IMR-90 (cell line): ENCODE measurements around the gene LTF. TPM values are rescaled to one million over a fixed set of nuclear protein-coding genes. Genes with fewer than 3 reads are reported as not detected.

ENCODE experiments used
- ATAC-seq: fragments of 200-7000 bp; cut with Tn5 transposase; 2 replicates; pipeline ENCODE4 v1.9.1; 2020; ENCODE audit warnings: low read depth, mild to moderate bottlenecking, moderate library complexity
- BruUV-seq: library from RNA; stranded (reverse); fragments of 400-500 nt; replicated peaks from 2 replicates; lab custom pipeline; 2021; lab: Mats Ljungman, UMichigan
- CTCF ChIA-PET: fragments of 300-600 bp; formaldehyde crosslinking; extraction: SDS; loops from one replicate; lab custom pipeline; 2021; ENCODE audit warnings: antibody characterized with exemption; lab: Yijun Ruan, JAX
- POLR2A ChIA-PET: fragments of 300-600 bp; sonication (Branson Sonifier 250); formaldehyde crosslinking; loops from one replicate; lab custom pipeline; 2022; ENCODE audit warnings: antibody characterized with exemption; ENCODE audit not compliant: unreplicated experiment; lab: Charles Lee
- DNase-seq: peaks from one replicate; pipeline ENCODE4 v3.0.0; 2013
- H2AFZ ChIP-seq: replicated peaks from 2 replicates; pipeline ENCODE3; 2013; ENCODE audit warnings: low read length, mild to moderate bottlenecking; ENCODE audit not compliant: poor library complexity
- H2AK5ac ChIP-seq: 2 replicates; pipeline ENCODE4 v1.6.1; 2013; ENCODE audit warnings: low read depth, low read length, inconsistent platforms
- H2AK9ac ChIP-seq: replicated peaks from 2 replicates; pipeline ENCODE3; 2013; ENCODE audit warnings: mild to moderate bottlenecking, low read depth, low read length, moderate library complexity; ENCODE audit not compliant: poor library complexity
- H2BK120ac ChIP-seq: 2 replicates; pipeline ENCODE4 v1.6.1; 2013; ENCODE audit warnings: low read depth, low read length, inconsistent platforms
- H2BK15ac ChIP-seq: 3 replicates; pipeline ENCODE4 v1.6.1; 2013; ENCODE audit warnings: low read depth, low read length, inconsistent platforms
- H2BK20ac ChIP-seq: 2 replicates; pipeline ENCODE4 v1.6.1; 2013; ENCODE audit warnings: low read depth, mild to moderate bottlenecking, inconsistent platforms, low read length, moderate library complexity
- H2BK5ac ChIP-seq: 2 replicates; pipeline ENCODE4 v1.6.1; 2013; ENCODE audit warnings: mild to moderate bottlenecking, low read depth, low read length, inconsistent platforms; ENCODE audit not compliant: poor library complexity, severe bottlenecking
- H3K14ac ChIP-seq: replicated peaks from 2 replicates; pipeline ENCODE4 v1.6.1; 2013; ENCODE audit warnings: low read depth, low read length, inconsistent platforms
- H3K18ac ChIP-seq: 2 replicates; pipeline ENCODE4 v1.6.1; 2013; ENCODE audit warnings: low read depth, low read length, control low read depth
- H3K23ac ChIP-seq: 2 replicates; pipeline ENCODE4 v1.6.1; 2013; ENCODE audit warnings: low read depth, low read length, inconsistent platforms
- H3K27ac ChIP-seq: 2 replicates; pipeline ENCODE4 v1.5.1; 2013; ENCODE audit warnings: mild to moderate bottlenecking, control low read depth, low read length; ENCODE audit not compliant: insufficient read depth
- H3K27me3 ChIP-seq: 2 replicates; pipeline ENCODE4 v1.6.1; 2013; ENCODE audit warnings: low read length; ENCODE audit not compliant: control insufficient read depth, insufficient read depth
- H3K36me3 ChIP-seq: 2 replicates; pipeline ENCODE4 v1.6.1; 2013; ENCODE audit warnings: low read length, mixed read lengths; ENCODE audit not compliant: control insufficient read depth, insufficient read depth
- H3K4ac ChIP-seq: 2 replicates; pipeline ENCODE4 v1.6.1; 2013; ENCODE audit warnings: low read depth, low read length, inconsistent platforms
- H3K4me1 ChIP-seq: 2 replicates; pipeline ENCODE4 v1.6.1; 2013; ENCODE audit warnings: low read length, mixed read lengths; ENCODE audit not compliant: control insufficient read depth, insufficient read depth
- H3K4me2 ChIP-seq: 2 replicates; pipeline ENCODE4 v1.6.1; 2013; ENCODE audit warnings: low read depth, mild to moderate bottlenecking, control low read depth, low read length, moderate library complexity
- H3K4me3 ChIP-seq: 2 replicates; pipeline ENCODE4 v1.5.1; 2013; ENCODE audit warnings: low read depth, mild to moderate bottlenecking, control low read depth, low read length, moderate library complexity; ENCODE audit not compliant: insufficient read depth
- H3K56ac ChIP-seq: 2 replicates; pipeline ENCODE4 v1.6.1; 2013; ENCODE audit warnings: low read length, inconsistent platforms; ENCODE audit not compliant: insufficient read depth; ENCODE audit errors: extremely low read depth
- H3K79me1 ChIP-seq, 2 experiments: 2 replicates each; pipeline ENCODE4 v1.6.1; 2013; ENCODE audit warnings: low read length in 2 of 2, inconsistent platforms in 1 of 2, low read depth in 1 of 2
- H3K9ac ChIP-seq: 2 replicates; pipeline ENCODE4 v1.6.1; 2013; ENCODE audit warnings: low read depth, low read length, control low read depth
- H3K9me1 ChIP-seq: 2 replicates; pipeline ENCODE4 v1.6.1; 2013; ENCODE audit warnings: low read length, inconsistent platforms; ENCODE audit not compliant: insufficient read depth
- H3K9me3 ChIP-seq: 2 replicates; pipeline ENCODE4 v1.6.1; 2013; ENCODE audit warnings: low read length; ENCODE audit not compliant: control insufficient read depth, insufficient read depth
- H4K20me1 ChIP-seq: 2 replicates; pipeline ENCODE4 v1.6.1; 2013; ENCODE audit warnings: low read length, inconsistent platforms; ENCODE audit not compliant: insufficient read depth
- H4K5ac ChIP-seq: 2 replicates; pipeline ENCODE4 v1.6.1; 2013; ENCODE audit warnings: mild to moderate bottlenecking, low read depth, low read length, control low read depth
- H4K8ac ChIP-seq, 2 experiments: 2 replicates each; pipeline ENCODE4 v1.6.1; 2013; ENCODE audit warnings: low read depth in 2 of 2, low read length in 2 of 2, control low read depth in 1 of 2, inconsistent platforms in 1 of 2
- H4K91ac ChIP-seq: 2 replicates; pipeline ENCODE4 v1.6.1; 2013; ENCODE audit warnings: low read depth, low read length, inconsistent platforms; ENCODE audit not compliant: insufficient read depth
- CEBPB ChIP-seq: IDR thresholded peaks from 2 replicates; pipeline ENCODE4 v1.6.1; 2012; ENCODE audit warnings: low read depth, low read length, improper control_type of control experiment
- CHD1 ChIP-seq: IDR thresholded peaks from 2 replicates; pipeline ENCODE4 v1.6.1; 2012; ENCODE audit warnings: low read depth, low read length, improper control_type of control experiment
- FOS ChIP-seq: fragments of 150-350 bp; IDR thresholded peaks from 2 replicates; pipeline ENCODE4 v1.6.1; 2016; ENCODE audit warnings: low read depth, low read length
- MAZ ChIP-seq: IDR thresholded peaks from 2 replicates; pipeline ENCODE4 v1.6.1; 2012; ENCODE audit warnings: low read depth, mild to moderate bottlenecking, low read length, improper control_type of control experiment, moderate library complexity, borderline replicate concordance
- MXI1 ChIP-seq: IDR thresholded peaks from 2 replicates; pipeline ENCODE4 v1.6.1; 2012; ENCODE audit warnings: low read depth, mild to moderate bottlenecking, low read length, moderate library complexity, borderline replicate concordance
- NFE2L2 ChIP-seq: fragments of 150-350 bp; IDR thresholded peaks from 2 replicates; pipeline ENCODE4 v1.6.1; 2016; ENCODE audit warnings: low read depth, mild to moderate bottlenecking, low read length
- POLR2A ChIP-seq: IDR thresholded peaks from 2 replicates; pipeline ENCODE4 v1.6.1; 2012; ENCODE audit warnings: mild to moderate bottlenecking, low read depth, low read length
- RCOR1 ChIP-seq: IDR thresholded peaks from 2 replicates; pipeline ENCODE4 v1.6.1; 2012; ENCODE audit warnings: mild to moderate bottlenecking, low read length, improper control_type of control experiment; ENCODE audit not compliant: insufficient replicate concordance
- RFX5 ChIP-seq: IDR thresholded peaks from 2 replicates; pipeline ENCODE4 v1.8.0; 2012; ENCODE audit warnings: low read depth, mild to moderate bottlenecking, low read length, moderate library complexity
- SMC3 ChIP-seq: fragments of 150-350 bp; IDR thresholded peaks from 2 replicates; pipeline ENCODE4 v1.6.1; 2016; ENCODE audit warnings: low read depth, mild to moderate bottlenecking, antibody characterized with exemption, low read length, moderate library complexity
- WGBS, 2 experiments: methylation state at CpG; one replicate each; pipeline versions ENCODE4 v1.1.5 to v1.1.7; 2013; ENCODE audit warnings: missing lambda C conversion rate in 2 of 2; ENCODE audit not compliant: insufficient read length in 1 of 2; ENCODE audit errors: extremely low coverage in 2 of 2; 5-methylcytosine and 5-hydroxymethylcytosine counted together
- dilution Hi-C: fragments of 300-500 bp; cut with HindIII; formaldehyde crosslinking; loops from one replicate; pipeline ENCODE4 v1.14.3; 2018; ENCODE audit warnings: low sequenced_read_pairs; ENCODE audit not compliant: unreplicated experiment
- in situ Hi-C: fragments of 300-500 bp; cut with MboI; formaldehyde crosslinking; loops from 3 replicates; pipeline ENCODE4 v1.14.3; 2019; ENCODE audit warnings: low sequenced_read_pairs, inconsistent platforms, mixed read lengths
- intact Hi-C: fragments of 100-400 bp; cut with micrococcal nuclease; formaldehyde crosslinking; loops from 2 replicates; pipeline ENCODE4 v1.10.0; 2022
- polyA plus RNA-seq, 3 experiments: library from polyadenylated mRNA; depleted of rRNA; stranded (reverse); fragments of >200 nt; gene quantifications; 2 replicates each; pipeline ENCODE4 v1.2.3, GENCODE V29; 2012; ENCODE audit warnings: low replicate concordance in 1 of 3
- total RNA-seq: library from RNA; depleted of rRNA; stranded (reverse); fragments of >200 nt; gene quantifications from 2 replicates; pipeline ENCODE4 v1.2.3, GENCODE V29; 2012
- TF ChIP-seq, protein P1 (sequence below): conservative IDR thresholded peaks from 2 replicates; pipeline ENCODE4 v1.5.1; 2012; ENCODE audit warnings: mild to moderate bottlenecking, low read depth, low read length, improper control_type of control experiment

The LTF gene
- total and polyA plus RNA-seq, 2 of the 4 experiments (the other 2 are of a cell fraction) = not detected

DNA sequence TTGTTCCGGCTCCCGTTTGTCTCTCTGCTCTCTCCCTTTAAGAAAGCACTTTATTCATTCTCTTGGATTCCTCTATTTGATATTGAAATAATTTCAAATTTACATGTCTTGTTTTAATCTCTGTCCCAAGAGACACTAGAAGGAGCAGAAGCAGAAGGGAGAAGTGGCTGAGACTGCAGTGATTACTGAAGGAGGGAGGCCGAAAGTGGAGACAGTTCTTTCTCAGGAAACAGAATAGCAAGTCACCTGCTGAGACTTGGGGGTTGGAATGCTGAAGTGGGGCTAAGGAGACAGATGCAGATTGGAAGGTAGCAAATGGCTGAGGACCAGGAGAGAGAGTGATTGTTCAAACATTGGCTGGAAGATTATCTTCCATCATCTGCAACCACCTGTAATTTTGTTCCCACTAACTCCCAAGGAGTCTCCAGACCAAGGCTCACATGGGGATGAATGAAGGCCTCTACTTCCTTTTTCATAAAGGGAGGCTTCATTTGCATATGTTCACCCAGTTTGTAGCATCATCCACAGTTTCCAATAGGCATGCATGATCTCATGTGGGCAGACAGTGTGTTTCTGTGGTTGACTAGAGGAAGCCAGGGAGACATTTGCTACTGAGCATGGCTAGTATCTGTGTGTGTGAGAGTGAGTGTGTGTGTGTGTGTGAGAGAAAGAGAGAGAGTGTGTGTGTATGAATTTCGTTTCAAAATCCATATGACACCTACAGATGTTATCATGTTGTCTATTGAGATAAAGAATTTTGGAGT lies 24.0 kb downstream of the LTF start:
- no peak overlapping the region for H3K9ac ChIP-seq
- WGBS, 2 experiments = no CpG with 5 or more reads among the region's 4 CpGs
- no peak overlapping the region for H2BK20ac ChIP-seq
- H3K4me1 ChIP-seq = no peaks in the 10 kb centered on the region
- H3K14ac ChIP-seq = no peak overlapping the region
- no peaks in the 10 kb centered on the region for H3K9me1 ChIP-seq
- H2BK15ac ChIP-seq = no peak overlapping the region
- POLR2A ChIA-PET = no interaction called here
- H4K8ac ChIP-seq = no peak overlapping the region
- dilution Hi-C loops = no loop called here
- peaks cover 52% of the 10 kb centered on the region for H3K27me3 ChIP-seq
- no peaks in the 10 kb centered on the region for H3K79me1 ChIP-seq
- TF ChIP-seq RCOR1 (no peak), RFX5 (no peak), NFE2L2 (no peak), CEBPB (no peak), CHD1 (no peak), FOS (no peak), POLR2A (no peak), MXI1 (no peak), MAZ (no peak), SMC3 (no peak)
- TF ChIP-seq, protein P1, sequence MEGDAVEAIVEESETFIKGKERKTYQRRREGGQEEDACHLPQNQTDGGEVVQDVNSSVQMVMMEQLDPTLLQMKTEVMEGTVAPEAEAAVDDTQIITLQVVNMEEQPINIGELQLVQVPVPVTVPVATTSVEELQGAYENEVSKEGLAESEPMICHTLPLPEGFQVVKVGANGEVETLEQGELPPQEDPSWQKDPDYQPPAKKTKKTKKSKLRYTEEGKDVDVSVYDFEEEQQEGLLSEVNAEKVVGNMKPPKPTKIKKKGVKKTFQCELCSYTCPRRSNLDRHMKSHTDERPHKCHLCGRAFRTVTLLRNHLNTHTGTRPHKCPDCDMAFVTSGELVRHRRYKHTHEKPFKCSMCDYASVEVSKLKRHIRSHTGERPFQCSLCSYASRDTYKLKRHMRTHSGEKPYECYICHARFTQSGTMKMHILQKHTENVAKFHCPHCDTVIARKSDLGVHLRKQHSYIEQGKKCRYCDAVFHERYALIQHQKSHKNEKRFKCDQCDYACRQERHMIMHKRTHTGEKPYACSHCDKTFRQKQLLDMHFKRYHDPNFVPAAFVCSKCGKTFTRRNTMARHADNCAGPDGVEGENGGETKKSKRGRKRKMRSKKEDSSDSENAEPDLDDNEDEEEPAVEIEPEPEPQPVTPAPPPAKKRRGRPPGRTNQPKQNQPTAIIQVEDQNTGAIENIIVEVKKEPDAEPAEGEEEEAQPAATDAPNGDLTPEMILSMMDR = no peak
- no peak overlapping the region for H3K27ac ChIP-seq
- H2BK5ac ChIP-seq = no peak overlapping the region
- no peak overlapping the region for H2AK5ac ChIP-seq
- H3K4ac ChIP-seq = no peak overlapping the region
- CTCF ChIA-PET = no interaction called here
- no peak overlapping the region for H2AK9ac ChIP-seq
- H3K23ac ChIP-seq = no peak overlapping the region
- DNase-seq (no peak), ATAC-seq (no peak)
- intact Hi-C loops = no loop called here
- H3K18ac ChIP-seq = no peak overlapping the region
- in situ Hi-C loops = no loop called here
- no peaks in the 10 kb centered on the region for H3K36me3 ChIP-seq
- no peak overlapping the region for H2BK120ac ChIP-seq
- H3K4me3 ChIP-seq = no peak overlapping the region
- peaks cover 2% of the 10 kb centered on the region for H3K9me3 ChIP-seq
- H3K56ac ChIP-seq = no peak overlapping the region
- H4K91ac ChIP-seq = no peak overlapping the region
- H4K20me1 ChIP-seq = no peaks in the 10 kb centered on the region
- H4K5ac ChIP-seq = no peak overlapping the region
- no TSS peak for BruUV-seq
- no peak overlapping the region for H2AFZ ChIP-seq
- H3K4me2 ChIP-seq = no peak overlapping the region
